SK-N-MC (cell line): ENCODE data around the gene SRGAP1.

ENCODE experiments used
- EZH2 ChIP-seq: fragments of 200-600 bp; sonication (generic); IDR thresholded peaks from one replicate; pipeline ENCODE4 v1.6.1; 2017; ENCODE audit warnings: antibody characterized with exemption
- POLR2AphosphoS5 ChIP-seq: IDR thresholded peaks from 2 replicates; pipeline ENCODE4 v1.6.1; 2012; ENCODE audit warnings: mild to moderate bottlenecking, low read depth, low read length, borderline replicate concordance

- TF ChIP-seq EZH2 = no peak
- no peak for TF ChIP-seq POLR2AphosphoS5
Observed at GRCh38 chr12:63882844-63883243, 38.3 kb downstream of the SRGAP1 start.
